GM12878 (cell line): ENCODE data around the gene B4GALT3. TPM values are rescaled to one million over a fixed set of nuclear protein-coding genes. Genes with fewer than 3 reads are reported as not detected.

Source experiments
- FOXM1 ChIP-seq: IDR thresholded peaks from 2 replicates; pipeline ENCODE4 v1.6.1; 2012; ENCODE audit warnings: low read depth, mild to moderate bottlenecking, inconsistent platforms, low read length, moderate library complexity
- JUND ChIP-seq: IDR thresholded peaks from 2 replicates; pipeline ENCODE4 v1.6.1; 2012; ENCODE audit warnings: low read depth, mild to moderate bottlenecking, low read length, improper control_type of control experiment, moderate library complexity
- MYC ChIP-seq: IDR thresholded peaks from 2 replicates; pipeline ENCODE4 v1.6.1; 2011; ENCODE audit warnings: mild to moderate bottlenecking, low read length, moderate library complexity, inconsistent platforms; ENCODE audit not compliant: insufficient read depth, insufficient replicate concordance, insufficient read length, severe bottlenecking
- PAX5 ChIP-seq: IDR thresholded peaks from 2 replicates; pipeline ENCODE4 v1.6.1; 2011; ENCODE audit warnings: low read depth, low read length, borderline replicate concordance
- PBX3 ChIP-seq: IDR thresholded peaks from 2 replicates; pipeline ENCODE4 v1.6.1; 2011; ENCODE audit warnings: mild to moderate bottlenecking, low read depth, low read length, moderate library complexity; ENCODE audit not compliant: insufficient replicate concordance
- YY1 ChIP-seq: IDR thresholded peaks from 2 replicates; pipeline ENCODE4 v1.6.1; 2011; ENCODE audit warnings: low read depth, mild to moderate bottlenecking, low read length
- polyA plus RNA-seq, 11 experiments: library from polyadenylated mRNA; depleted of rRNA in 4 of 11; unstranded in 6 of 11; stranded (reverse) in 5 of 11; fragments of >200 nt; fragmentation: Nextera tagmentation in 4 of 11; fragmentation: Illumina TruSeq in 1 of 11; extraction: Ambion mirVana in 4 of 11; extraction: Trizol in 1 of 11; gene quantifications; 1 replicate in 1 of 11; 2 replicates in 10 of 11; pipeline versions ENCODE4 v1.2.1 to v1.2.3, GENCODE V29; 2011 to 2016; ENCODE audit warnings: inconsistent platforms in 2 of 11, missing spikeins in 2 of 11, low read depth in 1 of 11
- total RNA-seq, 4 experiments: library from RNA; depleted of rRNA in 3 of 4; stranded (reverse); fragments of >200 nt in 3 of 4; fragmentation: Illumina TruSeq in 1 of 4; extraction: Trizol in 1 of 4; gene quantifications; 2 replicates each; pipeline versions ENCODE4 v1.2.1 to v1.2.3, GENCODE V29; 2013 to 2021
- TF ChIP-seq, protein P1 (sequence below): fragments of 450-650 bp; IDR thresholded peaks from 2 replicates; pipeline ENCODE4 v1.6.1; 2017; ENCODE audit warnings: borderline replicate concordance

Gene B4GALT3
- total and polyA plus RNA-seq, 10 of the 15 experiments (the other 5 are each of a cell fraction or from before 2014, with no cell fraction given): 27.1 to 58.9 (median 42.6) TPM

GRCh38 chr1:161206411-161207140 lies 29.3 kb upstream of the B4GALT3 start (continued):
- TF ChIP-seq JUND (no peak), YY1 (no peak), MYC (no peak), FOXM1 (no peak), PBX3 (no peak), PAX5 (no peak)
- TF ChIP-seq, protein P1, sequence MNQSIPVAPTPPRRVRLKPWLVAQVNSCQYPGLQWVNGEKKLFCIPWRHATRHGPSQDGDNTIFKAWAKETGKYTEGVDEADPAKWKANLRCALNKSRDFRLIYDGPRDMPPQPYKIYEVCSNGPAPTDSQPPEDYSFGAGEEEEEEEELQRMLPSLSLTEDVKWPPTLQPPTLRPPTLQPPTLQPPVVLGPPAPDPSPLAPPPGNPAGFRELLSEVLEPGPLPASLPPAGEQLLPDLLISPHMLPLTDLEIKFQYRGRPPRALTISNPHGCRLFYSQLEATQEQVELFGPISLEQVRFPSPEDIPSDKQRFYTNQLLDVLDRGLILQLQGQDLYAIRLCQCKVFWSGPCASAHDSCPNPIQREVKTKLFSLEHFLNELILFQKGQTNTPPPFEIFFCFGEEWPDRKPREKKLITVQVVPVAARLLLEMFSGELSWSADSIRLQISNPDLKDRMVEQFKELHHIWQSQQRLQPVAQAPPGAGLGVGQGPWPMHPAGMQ: no peak
